Mesodermal cell (in vitro differentiated cells): ENCODE data around the gene TMEM101. TPM values are rescaled to one million over a fixed set of nuclear protein-coding genes. Genes with fewer than 3 reads are reported as not detected.
"Not testable (repeated sequence)": the region's sequence is repeated elsewhere in the genome, so short reads cannot be mapped to it uniquely, and the experiment has no call there.

Experiments used
- H3K27ac ChIP-seq: 2 replicates; pipeline ENCODE4 v1.7.0; 2013; ENCODE audit warnings: mild to moderate bottlenecking, low read depth, low read length, moderate library complexity; ENCODE audit not compliant: severe bottlenecking
- H3K36me3 ChIP-seq: 2 replicates; pipeline ENCODE4 v1.7.1; 2013; ENCODE audit warnings: mild to moderate bottlenecking, low read length, moderate library complexity; ENCODE audit not compliant: control insufficient read depth, insufficient read depth
- H3K4me1 ChIP-seq: one replicate; pipeline ENCODE4 v1.7.1; 2013; ENCODE audit warnings: mild to moderate bottlenecking, low read length; ENCODE audit not compliant: insufficient read depth, control insufficient read depth, poor library complexity, severe bottlenecking
- H3K4me3 ChIP-seq: 2 replicates; pipeline ENCODE4 v1.7.0; 2013; ENCODE audit warnings: low read length, control low read depth, mild to moderate bottlenecking; ENCODE audit not compliant: insufficient read depth, poor library complexity, severe bottlenecking; ENCODE audit errors: extremely low read depth
- H3K9me3 ChIP-seq: 2 replicates; pipeline ENCODE4 v1.7.1; 2013; ENCODE audit warnings: mild to moderate bottlenecking, low read length, moderate library complexity; ENCODE audit not compliant: control insufficient read depth
- WGBS, 2 experiments: methylation state at CpG; one replicate each; pipeline ENCODE4 v1.1.5; 2013; ENCODE audit warnings: missing lambda C conversion rate in 2 of 2; ENCODE audit not compliant: insufficient coverage in 2 of 2; 5-methylcytosine and 5-hydroxymethylcytosine counted together
- polyA plus RNA-seq, 2 experiments: library from polyadenylated mRNA; stranded (reverse); fragments of 50-300 nt; gene quantifications; one replicate each; pipeline ENCODE4 v1.2.3, GENCODE V29; 2013

The TMEM101 gene
- polyA plus RNA-seq (2013, experiment 1 of 2): 31.5 TPM
- polyA plus RNA-seq (2013, experiment 2 of 2): 29.6 TPM

- peak within 1 kb of the TSS; percentile 82 for H3K27ac ChIP-seq
- H3K36me3 ChIP-seq: peaks cover 13% of the 10 kb centered on the region
- H3K9me3 ChIP-seq: no peaks in the 10 kb centered on the region
- WGBS, 2 experiments: 1% methylated on average over 41 to 43 of the region's 43 CpGs
- peak within 1 kb of the TSS; percentile 96 for H3K4me3 ChIP-seq
- H3K4me1 ChIP-seq: peaks cover under 1% of the 10 kb centered on the region
Measured at GRCh38 chr17:44014437-44015172, at the start of gene TMEM101. Gene TMEM101, minus strand, starts transcription at chr17:44014963. Its CDS starts 11 bp downstream, at chr17:44014952.

DNA sequence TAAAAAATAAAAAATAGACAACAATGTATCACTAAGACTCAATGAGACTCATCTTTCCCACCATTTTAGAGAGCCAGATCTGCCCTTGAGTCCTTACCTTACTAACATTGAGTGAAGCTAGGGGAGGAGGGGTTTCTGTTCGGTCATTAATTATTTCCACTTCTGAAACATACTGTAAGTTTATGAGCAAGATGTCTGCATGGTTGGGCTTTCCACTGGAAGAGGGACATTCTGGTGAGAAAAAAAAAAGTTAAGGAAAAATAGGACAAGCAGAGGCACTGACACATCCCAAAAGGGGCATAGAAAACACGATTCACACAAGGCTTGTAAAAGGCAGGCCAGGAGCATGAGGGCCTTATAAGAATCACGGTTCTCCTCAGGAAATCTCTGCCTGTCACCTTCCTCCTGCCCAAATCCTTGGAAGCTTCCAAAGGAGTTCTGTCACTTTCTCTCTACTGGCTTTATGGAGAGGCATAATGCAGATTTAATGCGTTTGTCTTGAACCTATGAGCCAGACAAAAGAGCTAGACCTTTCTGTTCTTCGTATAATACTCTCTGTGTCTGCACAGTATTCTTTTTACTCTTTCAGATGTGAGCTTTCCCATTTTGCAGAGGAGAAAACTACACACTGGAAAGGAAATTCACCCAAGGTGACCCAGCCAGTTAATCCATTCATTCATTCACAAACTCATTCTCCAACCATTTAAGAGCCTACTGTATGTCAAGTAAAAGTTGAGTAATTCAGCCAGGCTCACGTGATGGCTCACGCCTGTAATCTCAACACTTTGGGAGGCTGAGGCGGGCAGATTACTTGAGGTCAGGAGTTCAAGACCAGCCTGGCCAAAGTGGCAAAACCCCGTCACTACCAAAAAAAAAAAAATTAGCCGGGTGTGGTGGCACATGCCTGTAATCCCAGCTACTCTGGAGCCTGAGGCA is 49.2 kb upstream of the TMEM101 start:
- peaks cover 15% of the 10 kb centered on the region for H3K4me1 ChIP-seq
- no peak overlapping the region for H3K27ac ChIP-seq
- peaks cover 53% of the 10 kb centered on the region for H3K36me3 ChIP-seq
- H3K4me3 ChIP-seq: no peak overlapping the region
- no peaks in the 10 kb centered on the region for H3K9me3 ChIP-seq
- WGBS, 2 experiments: 89 to 100% methylated on average over 6 to 9 of the region's 10 CpGs

DNA sequence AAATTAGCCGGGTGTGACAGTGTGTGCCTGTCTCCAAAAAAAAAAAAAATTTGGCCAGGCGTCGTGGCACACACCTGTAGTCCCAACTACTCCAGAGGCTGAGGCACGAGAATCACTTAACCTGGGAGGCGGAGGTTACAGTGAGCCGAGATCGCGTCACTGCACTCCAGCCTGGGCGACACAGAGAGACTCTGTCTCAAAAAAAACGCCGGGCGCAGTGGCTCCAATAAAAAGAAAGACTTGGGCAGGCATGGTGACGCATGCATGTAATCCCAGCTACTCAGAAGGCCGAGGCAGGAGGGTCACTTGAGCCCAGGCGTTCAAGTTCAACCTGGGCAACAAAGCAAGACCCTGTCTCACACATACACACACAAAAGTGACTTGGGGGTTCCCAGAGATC is 48.1 kb upstream of the TMEM101 start:
- WGBS, 2 experiments: 94 to 97% methylated on average over 13 to 14 of the region's 15 CpGs
- H3K36me3 ChIP-seq: peaks cover 62% of the 10 kb centered on the region
- no peaks in the 10 kb centered on the region for H3K9me3 ChIP-seq
- H3K4me3 ChIP-seq: no peak overlapping the region
- H3K27ac ChIP-seq: no peak overlapping the region
- H3K4me1 ChIP-seq: peaks cover 15% of the 10 kb centered on the region

DNA sequence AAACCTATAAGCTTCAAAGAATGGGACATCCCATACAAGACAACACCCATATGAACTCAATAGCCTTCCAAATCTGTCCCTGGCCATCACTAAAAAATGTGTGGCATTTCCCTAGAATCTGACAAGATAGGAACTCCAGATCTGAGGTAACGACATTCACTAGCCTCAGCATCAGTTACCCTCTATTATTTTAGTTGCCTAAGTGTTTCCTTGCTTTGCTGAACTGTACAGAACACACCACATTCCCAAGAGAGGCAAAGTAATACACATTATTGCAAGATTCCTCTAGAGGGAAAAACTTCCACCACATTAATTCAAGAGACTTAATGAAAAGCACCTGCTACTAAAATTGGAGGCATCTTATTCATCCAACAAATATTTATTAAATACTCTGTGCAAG is 46.7 kb upstream of the TMEM101 start:
- peaks cover 76% of the 10 kb centered on the region for H3K36me3 ChIP-seq

DNA sequence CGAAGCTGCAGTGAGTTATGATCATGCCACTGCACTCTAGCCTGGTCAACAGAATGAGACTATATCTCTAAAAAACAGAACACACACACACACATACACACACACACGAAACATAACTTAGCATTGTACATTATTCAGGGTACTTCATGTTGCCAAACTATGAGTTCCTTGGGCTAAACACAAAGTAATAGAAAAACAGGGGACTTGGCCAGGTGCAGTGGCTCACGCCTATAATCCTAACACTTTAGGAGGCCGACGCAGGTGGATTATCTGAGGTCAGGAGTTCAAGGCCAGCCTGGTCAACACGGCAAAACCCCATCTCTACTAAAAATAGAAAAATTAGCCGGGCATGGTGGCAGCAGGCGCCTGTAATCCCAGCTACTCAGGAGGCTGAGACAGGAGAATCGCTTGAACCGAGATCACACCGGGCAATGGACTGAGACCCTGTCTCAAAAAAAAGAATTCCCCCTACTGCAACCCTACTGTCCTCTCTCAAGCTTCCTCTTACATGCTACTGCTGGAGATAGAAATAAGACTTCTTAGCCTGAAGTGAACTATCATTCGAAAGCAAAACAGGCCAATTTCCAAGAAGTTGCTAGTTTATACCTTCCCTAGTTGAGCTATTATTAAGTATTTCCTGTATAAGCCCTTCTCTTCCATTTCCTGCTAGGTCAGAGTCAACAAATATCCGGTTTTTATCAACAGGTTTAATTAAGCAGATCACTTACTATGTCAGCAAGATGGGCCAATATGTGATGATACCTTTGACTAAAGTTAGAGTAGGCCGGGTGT is 44.5 kb upstream of the TMEM101 start:
- 96 to 97% methylated on average over 11 of the region's 14 CpGs for WGBS, 2 experiments
- no peak overlapping the region for H3K27ac ChIP-seq
- peaks cover 96% of the 10 kb centered on the region for H3K36me3 ChIP-seq
- H3K9me3 ChIP-seq: no peaks in the 10 kb centered on the region
- peaks cover 14% of the 10 kb centered on the region for H3K4me1 ChIP-seq
- H3K4me3 ChIP-seq: no peak overlapping the region

More for the DNA sequence above, 46.7 kb upstream of the TMEM101 start:
- no CpG with 5 or more reads among the region's 1 CpG for WGBS, 2 experiments
- Histone ChIP-seq H3K4me1 (peaks cover 15% of the 10 kb centered on the region), H3K9me3 (no peaks in the 10 kb centered on the region), H3K4me3 (no peak overlapping the region), H3K27ac (no peak overlapping the region)

- Histone ChIP-seq H3K36me3 (peaks cover 97% of the 10 kb centered on the region), H3K4me1 (no peaks in the 10 kb centered on the region), H3K9me3 (no peaks in the 10 kb centered on the region), H3K27ac (no peak overlapping the region), H3K4me3 (no peak overlapping the region)
- WGBS, 2 experiments: 92 to 94% methylated on average over 2 to 3 of the region's 3 CpGs
Measured at GRCh38 chr17:44053125-44053872, 38.5 kb upstream of the TMEM101 start.

GRCh38 chr17:44049294-44050060 is 34.7 kb upstream of the TMEM101 start:
- Histone ChIP-seq H3K36me3 (peaks cover 73% of the 10 kb centered on the region), H3K4me1 (no peaks in the 10 kb centered on the region), H3K27ac (no peak overlapping the region), H3K4me3 (no peak overlapping the region), H3K9me3 (no peaks in the 10 kb centered on the region)
- 95 to 97% methylated on average over 5 to 7 of the region's 9 CpGs for WGBS, 2 experiments

GRCh38 chr17:44046893-44047292 is 32.1 kb upstream of the TMEM101 start:
- H3K9me3 ChIP-seq, H3K27ac ChIP-seq, H3K4me3 ChIP-seq: not testable (repeated sequence)
- H3K4me1 ChIP-seq: peaks cover 11% of the 10 kb centered on the region
- 82 to 100% methylated on average over 1 to 3 of the region's 7 CpGs for WGBS, 2 experiments
- peaks cover 59% of the 10 kb centered on the region for H3K36me3 ChIP-seq

DNA sequence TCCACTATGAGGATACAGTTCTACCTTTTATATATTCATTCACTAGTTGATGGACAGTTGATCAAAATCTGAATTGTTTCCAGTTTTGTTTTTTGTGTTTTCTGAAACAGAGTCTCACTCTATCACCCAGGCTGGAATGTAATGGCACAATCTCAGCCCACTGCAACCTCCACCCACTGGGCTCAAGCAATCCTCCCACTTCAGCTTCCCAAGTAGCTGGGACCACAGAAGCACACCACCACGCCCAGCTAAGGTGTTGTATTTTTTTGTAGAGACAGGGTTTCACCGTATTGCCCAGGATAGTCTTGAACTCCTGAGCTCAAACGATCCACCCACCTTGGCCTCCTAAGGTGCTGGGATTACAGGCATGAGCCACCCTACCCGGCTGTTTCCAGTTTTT is 30.7 kb upstream of the TMEM101 start:
- no peaks in the 10 kb centered on the region for H3K9me3 ChIP-seq
- peaks cover 13% of the 10 kb centered on the region for H3K4me1 ChIP-seq
- peaks cover 52% of the 10 kb centered on the region for H3K36me3 ChIP-seq
- no peak overlapping the region for H3K27ac ChIP-seq
- H3K4me3 ChIP-seq: no peak overlapping the region
- 80 to 100% methylated on average over 1 to 2 of the region's 4 CpGs for WGBS, 2 experiments
